Stimulated activated CD8-positive, alpha-beta memory T cell treated with anti-CD3 and anti-CD28 coated beads, Interleukin-2, amount 100 ng/mL, for 48 hours (primary cell): ENCODE results near the gene TSFM.
"Not testable (repeated sequence)": the region's sequence is repeated elsewhere in the genome, so short reads cannot be mapped to it uniquely, and the experiment has no call there.

ENCODE experiments used
- DNase-seq, 2 donors: peaks; one replicate each; pipeline ENCODE4 v3.0.0-alpha.2; 2020; ENCODE audit warnings: low read depth in 2 of 2

TSFM gene

DNA sequence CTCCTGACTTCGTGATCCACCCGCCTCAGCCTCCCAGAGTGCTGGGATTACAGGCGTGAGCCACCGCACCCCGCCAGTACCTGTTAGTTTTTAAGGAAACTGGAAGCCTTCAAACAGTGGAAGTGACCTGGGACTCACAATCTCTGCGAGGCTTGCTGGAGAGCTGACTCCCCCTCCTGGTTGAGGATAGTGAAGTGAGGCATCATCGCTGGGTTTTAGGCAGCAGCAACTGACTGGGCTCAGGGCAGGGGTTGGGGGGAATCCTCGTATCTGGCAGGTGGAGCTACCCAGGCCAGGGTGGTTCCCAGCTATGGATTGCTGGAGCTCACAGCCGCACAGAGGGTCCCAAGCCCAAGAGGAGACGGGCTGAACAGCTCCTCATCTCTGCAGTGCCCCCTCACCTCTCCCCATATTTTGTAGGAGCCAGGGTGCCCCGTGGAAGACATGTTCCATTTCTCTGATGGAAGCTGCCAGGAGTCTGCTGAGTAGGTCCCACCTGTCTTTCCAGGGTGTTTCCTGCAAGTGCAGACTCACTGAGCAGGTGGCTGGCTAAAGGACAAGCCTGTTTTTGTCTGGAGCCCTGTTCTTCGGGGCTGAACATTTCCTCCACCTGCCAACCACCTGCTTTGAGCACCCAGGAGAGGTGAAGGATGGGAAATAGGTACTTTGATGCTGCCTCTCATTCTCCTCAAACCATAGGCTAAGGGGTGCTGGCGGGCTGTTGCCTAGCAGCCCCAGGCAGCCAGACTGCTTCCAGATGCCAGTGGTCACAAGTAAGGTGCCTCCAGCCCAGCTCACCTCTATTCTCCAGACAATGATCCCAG, 32.8 kb downstream of the TSFM start:
- DNase-seq, result no peak

DNA sequence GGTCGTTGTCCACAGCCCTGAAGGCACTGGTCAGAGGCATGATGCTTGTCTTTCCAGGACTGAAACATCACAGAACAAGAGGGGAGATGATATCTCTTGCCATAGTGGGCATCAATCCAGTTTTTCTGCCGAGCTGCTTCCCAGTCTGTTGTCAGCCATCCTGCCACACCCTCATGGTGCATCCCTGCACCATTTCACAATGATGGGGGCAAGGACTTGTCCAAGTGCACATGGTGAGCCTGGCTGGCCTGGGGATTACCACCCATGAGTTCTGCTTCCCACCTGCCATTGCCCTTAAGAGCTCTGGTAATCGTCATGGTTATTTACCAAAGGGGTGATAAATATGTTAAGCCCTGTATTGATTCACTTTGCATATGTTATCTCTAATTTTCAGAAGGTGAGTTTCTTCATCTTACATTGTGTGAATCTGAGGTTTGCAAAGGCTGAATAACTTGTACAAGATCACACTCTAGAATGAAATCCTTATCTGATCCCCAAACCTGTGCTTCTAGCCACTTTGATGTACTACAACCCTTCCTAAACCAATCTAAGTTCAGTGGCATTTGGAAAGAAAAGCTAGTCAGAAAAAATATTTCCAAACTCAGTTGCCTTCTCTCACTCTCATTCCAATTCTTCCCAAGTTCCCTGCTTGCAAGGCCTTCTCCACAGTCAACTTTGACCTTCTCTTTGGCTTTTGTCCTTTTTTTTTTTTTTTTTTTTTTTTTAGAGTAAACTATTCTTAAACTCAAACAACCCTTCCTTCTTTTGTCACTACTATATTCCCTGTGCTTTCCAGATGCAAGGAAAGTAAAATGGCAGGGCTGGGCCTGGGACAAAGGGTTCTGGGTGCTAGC, 33.6 kb downstream of the TSFM start:
- DNase-seq, result no peak

DNA sequence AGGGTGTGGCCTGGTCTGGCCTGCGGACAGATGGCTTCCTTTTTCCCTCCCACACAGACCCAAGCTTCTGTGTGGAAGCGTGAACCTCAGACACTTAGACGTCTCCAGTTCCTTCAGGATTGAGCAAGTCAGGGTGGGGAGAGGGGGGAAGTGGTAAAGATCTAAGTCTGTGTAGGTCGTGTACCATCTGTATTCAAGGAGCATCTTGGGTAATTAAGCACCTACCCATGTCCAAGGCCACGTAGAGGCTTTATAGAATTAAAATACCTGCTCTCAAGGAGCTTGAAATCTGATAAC, 34.2 kb downstream of the TSFM start:
- DNase-seq, result no peak

DNA sequence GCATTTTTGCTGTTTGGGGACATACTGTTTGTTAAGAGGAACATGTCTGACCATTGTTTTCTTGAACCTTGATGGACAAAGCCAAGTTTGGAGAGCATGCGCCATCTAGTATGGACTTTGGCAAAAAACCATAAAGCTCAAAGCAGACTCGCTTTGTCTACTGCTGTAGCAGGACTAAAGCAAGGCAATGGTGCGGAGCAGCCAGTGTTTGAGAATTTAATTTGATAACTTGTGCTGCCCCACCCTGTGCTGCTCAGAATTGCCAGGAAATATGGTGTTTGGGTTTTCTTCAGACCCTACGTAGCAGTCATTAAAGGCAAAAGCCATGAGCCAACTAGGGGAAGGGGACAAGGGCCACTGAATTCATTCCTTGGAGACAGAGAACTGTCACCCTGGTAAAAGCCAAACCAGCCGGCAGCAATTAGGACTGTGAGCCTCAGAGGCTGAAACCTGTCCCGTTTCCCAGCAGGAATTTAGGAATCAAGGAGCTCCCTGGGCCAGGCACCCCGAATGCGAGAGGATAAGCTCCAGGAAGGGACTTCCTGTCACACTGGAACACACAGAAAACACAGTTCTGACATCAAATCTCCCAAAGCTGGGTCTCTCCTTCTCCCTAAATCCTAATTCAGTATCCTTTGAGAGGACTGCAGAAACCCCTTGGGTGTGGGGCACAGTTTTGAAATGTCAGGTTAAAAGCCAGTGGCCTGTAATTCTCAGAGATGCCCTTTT, 34.8 kb downstream of the TSFM start:
- DNase-seq, result no peak

DNA sequence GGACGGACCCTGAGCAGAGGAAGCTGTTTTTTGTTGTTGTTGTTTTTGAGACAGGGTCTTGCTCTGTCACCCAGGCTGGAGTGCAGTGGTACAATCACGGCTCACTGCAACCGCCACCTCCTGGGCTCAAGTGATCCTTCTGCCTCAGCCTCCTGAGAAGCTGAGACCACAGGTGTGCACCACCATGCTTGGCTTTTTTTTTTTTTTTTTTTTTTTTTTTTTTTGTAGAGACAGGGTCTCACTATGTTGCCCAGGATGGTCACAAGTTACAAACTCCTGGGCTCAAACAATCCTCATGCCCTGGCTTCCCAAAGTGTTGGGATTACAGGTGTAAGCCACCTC, 35.4 kb downstream of the TSFM start:
- DNase-seq, result not testable (repeated sequence)

DNA sequence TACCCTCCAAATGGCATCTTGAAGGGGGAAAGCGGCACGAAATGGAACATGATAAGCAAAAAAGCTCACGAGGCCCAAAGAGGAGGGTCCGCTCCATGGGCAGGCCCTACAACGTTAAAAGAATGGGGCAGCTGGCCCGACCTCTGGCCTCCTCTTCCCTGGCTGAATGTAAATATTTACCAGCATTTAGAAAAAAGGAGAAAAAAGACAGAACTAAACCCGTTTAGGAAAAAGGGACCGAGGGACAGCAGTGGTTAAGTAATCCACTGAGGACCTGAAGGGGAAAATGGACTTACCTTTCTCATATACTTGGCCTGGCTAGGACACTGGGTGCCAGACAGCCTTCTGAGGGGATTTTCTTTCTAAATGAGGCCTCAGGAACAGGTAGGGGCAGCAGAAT, 37.5 kb downstream of the TSFM start:
- not testable (repeated sequence) for DNase-seq

DNA sequence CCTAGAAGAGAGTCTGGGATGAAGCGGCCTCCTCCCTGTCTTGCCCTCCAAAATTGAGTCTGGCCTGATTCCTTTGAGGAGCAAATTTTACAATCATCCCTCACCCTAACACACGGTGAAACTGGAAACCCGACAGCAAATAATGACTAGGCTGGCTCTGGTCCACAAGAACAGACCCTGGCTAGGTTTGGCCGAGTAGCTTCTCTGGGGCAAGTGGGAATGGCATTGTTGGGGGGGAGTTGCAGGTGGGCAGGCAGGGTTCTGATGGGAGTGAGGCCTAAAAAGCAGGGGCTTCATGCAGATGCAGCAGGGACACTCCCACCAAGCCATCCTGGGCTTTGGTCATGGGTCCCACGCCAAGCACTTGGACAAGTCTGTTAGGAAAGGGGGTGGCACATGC, 38.4 kb downstream of the TSFM start:
- DNase-seq, result not testable (repeated sequence)

DNA sequence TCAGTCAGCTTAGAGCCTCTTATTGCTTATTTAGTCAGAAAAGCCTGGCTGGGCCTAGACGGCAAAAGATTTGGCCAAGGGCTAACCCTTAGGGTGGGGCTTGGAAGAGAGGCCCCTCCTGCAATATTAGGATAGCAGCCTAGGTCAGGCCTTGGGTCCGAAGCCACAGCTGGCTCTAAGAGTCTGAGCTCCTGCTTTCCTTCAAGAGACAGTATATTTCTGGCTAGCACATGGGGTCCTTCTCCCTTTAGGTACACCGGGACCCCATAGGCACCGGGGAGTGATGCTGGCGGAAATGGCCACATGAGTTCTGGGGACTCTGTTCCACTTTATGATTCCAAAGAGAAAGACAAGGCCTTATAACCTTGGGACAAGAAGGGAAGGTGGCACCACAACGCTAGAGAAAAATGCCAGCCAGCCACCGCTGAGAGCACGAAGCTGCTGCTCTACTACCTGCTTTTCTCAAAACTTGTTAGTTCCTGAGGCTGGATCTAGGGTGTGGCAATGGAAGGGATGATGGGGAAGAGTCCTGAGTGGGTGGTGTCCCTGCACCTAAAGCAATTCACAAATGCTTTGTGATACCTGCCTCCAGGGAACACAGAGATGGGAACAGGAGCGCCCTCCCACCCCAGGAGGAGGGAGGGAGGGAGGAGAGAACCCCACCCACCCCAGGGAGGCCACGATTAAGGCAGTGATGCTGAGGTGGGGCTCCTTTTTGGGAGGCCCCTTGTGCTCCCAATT, 39.1 kb downstream of the TSFM start:
- DNase-seq, result no peak

DNA sequence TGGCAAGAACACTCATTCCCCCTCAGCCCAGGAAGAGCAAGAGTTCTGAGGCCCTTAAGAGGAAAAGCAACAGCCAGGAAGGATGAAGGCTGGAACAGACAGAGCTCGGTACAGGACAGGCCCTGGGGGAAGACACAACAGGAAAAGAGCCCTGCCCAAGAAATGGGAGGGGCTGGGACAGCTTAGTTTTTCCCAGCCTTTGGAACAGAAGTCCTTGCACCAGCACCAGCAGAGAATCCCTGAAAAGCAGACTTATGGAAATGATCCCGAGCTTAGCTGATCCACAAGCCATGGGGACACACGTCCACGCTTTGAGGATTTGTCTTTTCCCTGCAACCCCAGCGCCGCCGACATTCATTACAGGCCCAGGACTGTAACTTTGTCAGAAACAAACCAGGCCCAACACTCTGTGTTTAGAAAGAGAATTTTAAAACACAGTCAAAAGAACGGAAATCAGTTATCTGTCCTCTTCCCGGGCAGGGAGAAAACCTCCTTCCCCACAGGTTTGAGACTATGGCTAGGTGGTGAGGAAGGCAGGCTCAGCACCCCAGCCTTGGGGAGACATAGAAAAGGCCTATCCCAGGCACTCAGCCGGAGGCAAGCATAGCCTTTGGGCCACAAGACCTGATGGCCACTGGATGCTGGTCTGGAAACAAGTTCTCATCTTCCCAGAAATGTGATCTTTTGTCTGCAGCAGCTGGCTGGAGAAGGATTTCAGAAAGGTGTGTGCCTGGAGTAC, 40.0 kb downstream of the TSFM start:
- no peak for DNase-seq

DNA sequence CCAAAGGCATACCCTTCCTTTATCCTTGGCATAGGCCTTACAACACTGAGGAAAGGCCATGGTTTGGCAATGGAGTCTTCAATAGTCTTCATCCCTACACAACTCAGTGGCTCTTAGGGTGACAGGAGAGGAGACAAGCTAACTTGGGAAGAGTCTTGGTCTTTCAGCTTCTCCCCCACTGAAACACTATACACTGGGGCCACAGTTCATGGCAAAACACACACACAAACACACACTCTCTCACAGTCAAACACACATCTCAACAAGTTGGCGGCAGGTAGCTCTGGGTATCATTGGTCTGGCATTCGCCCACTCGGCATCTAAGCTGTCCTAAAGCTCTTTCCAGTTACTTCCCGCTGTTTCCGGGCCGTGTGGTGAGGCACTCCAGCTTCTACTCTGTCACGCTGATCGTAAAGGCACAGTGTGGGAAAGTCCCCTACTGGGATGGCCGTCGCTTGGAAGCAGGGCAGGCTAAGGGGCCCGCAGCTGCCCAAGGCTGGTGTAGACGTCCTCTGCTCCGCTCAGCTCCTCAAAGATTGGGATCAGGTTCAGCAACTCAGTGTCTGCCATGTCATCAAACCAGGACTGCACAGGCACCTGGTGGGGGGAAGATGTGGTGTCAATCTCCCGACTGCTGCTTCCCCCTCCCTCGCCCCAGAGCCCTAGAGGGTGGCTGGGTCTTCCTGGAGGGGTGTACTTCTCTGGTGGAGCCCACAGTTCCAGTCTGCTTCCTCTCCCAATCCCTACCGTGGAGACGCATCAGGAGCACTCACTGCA, 40.7 kb downstream of the TSFM start:
- DNase-seq, result no peak

DNA sequence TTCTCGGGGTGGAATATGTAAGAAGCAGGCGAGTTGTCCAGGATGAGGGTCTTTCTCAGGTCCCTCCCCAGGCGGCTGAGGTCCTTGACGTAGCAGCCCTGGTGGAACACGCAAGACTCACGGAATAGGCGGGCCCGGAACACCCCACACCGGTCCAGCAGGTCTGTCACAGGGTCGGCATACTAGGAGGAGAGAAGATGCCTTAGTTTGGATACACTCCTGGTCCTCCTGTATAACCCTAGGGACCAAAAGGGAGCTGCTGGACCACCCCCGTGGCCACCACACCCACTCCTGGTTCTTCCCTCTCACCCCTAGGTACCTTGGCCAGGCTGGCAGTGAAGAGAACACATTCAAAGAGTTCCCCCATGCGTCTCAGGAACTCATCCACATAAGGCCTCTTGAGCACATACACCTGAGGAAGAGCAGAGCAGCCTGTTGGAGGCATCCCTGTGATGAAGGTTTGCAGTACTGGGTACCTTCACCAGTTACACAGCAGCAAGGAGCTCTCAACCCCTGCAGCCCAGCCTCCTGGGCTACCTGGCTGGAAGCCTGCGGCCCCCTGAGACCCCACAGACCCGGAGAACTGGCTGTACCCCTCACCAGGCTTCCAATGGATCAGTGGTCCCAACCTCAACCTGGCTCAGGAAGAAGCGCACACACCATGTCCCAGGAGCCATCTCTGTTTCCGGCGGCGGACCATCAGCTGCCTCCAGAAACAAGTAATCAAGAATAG, 41.5 kb downstream of the TSFM start:
- no peak for DNase-seq

DNA sequence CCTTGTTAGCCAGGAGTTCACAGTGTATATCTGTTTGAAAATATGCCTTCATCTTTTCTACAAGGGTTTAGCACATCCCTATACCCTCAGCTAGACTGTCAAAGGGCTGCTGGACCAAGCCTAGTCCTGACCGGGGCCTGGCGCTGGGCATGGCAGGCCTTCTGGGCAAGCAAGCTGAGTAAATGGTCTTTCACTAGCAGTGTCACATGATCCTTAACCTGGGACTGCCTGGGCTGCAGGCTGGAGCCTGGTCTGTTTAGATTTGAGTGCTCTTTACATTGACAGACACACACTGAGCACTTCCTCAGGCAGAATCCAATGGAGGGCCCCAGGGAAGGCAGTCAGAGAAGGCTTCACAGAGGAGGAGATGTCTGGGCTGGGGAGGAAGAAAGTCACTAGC, 42.9 kb downstream of the TSFM start:
- no peak for DNase-seq

DNA sequence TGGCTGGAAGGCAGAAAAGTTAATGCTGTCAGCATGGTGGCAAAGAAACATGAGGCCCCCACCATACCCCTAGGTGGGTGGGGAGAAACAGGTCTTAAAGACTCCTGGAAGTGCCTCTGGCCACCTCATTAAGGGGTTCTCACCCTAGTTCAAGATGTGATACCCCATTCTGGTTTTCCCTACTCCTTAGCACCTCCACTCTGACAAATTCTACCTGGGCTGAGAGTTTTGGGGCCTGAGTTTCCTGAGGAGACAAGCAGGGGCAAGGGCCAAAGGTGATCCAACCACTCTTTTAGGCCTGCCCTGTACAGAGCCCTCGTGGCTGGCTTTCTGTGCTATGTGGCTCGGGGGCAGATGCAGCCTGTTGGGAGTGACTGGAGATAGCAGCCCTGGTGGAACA, 43.8 kb downstream of the TSFM start:
- DNase-seq, result no peak

DNA sequence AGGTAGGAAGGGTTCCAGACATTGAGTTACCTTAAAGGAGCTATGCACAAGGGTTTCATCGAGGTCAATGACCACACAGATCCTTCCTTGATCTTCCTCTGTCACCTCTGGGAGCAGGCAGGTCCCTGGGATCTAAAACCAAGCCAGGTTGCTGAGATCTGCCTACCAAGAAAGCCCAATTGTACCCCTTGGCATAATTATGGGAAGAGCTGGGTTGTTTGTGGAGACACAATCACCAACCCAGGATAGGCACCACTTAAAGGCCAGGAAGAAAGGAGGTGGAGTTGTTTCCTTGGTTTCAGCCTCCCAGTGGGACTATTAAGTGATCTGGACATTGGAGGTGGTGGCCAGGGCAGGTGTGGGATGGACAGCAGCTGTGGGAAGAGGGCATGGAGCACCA, 44.4 kb downstream of the TSFM start:
- DNase-seq, result no peak

DNA sequence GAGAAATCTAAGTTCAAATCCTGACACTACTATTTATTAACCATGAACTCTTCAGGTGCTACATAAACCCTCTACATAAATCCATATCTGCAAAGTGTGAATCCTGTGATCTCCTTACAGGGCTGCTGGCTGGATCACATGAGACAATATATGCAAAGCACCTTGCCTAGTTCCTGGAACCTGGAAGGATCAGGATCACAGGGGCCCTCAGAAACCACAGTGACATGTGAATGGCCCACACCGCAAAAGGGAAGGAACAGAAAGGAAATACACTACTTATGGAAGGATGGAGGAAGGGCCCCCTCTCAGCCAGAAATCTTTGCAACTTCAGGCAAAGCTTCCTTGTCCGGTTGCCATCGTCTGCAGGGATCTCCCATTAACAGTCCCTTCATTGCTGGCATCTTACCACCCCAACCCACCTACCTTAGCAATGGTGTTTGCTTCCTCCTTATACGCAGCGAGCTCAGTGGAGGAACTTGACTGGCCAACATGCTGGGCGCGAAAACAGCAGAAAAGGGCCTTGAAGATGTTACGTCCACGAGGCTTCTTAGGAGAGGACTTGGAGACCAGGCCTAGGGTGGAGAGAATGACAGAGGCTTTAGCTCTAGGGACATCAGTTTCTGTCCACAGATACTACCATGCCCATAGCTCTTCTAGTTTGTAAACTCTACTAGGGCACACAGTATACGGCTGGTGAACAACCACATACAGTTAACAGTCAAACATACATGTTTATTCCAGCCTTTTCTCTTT, 46.6 kb downstream of the TSFM start:
- DNase-seq, result no peak

DNA sequence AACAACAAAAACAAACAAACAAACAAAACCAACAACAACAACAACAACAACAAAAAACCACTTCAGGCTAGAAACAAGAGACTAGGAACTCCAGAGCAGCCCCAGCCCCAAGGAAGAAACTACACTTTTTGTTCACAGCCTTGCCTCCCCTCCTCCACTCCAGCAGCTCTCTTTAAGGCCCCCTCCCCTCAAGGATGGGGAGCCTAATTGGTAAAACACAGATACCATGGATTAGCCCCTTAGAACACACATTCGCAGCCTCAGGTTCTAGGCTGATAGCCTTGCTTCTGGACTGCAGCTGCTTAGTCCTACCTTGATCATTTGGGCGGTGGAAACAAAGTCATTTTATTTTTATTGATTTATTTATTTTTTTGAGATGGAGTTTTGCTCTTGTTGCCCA, 47.8 kb downstream of the TSFM start:
- no peak for DNase-seq

DNA sequence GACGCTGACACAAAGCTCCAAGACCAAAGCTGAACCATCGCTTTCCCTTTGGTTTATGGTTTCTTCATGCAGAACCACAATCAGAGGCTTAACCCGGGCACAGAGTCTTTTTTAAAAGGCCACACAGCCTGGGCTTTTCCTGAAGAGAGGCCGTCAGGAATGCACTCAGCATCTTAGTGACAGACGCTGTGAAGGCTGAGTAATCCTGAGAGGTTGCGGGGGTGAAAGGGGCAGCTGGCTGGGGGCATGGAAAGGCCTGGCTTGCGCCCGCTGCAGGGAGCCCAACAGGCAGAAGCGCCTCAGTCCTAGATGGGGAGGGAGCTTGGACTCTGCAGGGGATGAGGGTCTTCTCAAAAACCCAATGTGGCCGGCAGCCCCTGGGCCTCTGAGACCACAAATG, 50.4 kb downstream of the TSFM start:
- no peak for DNase-seq

DNA sequence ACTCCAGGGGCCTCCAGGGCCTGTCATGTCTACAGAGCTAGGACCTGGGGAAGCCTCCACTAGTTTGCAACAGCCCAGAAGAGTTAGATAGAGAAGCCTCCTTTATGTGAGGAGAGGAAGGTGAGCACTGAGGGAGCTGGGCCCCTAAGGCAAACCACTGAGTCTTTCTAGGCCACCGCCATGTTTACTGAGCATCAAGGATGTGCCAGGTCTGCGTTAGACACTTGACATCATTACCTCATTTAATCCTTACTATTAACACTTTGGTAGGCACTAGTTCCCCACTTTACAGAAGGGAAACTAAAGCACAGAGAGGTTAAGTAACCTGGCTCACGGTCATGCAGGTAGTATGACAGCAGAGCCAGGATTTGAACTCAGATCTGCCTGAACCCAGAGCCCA, 51.1 kb downstream of the TSFM start:
- no peak for DNase-seq
